Inflammatory macrophage treated with lipopolysaccharide for 4 hours (primary cell): Measurements from ENCODE around the gene PPDPF.

Experiments used
- DNase-seq: peaks from one replicate; pipeline ENCODE4 v3.0.0-alpha.2; 2020

PPDPF gene

DNA sequence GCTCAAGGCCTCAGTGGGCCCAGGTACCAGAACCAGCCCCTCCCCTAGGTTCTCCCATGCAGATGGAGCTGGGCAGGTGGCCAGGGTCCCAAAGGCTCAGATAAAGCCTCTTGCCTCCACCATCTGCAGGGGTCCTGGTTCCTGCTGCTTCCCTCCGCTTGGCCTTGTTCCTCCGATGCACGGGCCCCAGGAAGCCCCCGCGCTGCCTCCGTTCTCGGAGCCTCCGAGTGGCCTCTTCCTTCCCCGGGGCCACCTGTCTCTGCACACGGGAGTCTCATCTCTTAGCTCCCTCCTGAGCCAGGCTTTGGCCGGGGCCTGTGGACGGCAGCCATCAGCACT is 18.5 kb downstream of the PPDPF start:
- DNase-seq = no peak

DNA sequence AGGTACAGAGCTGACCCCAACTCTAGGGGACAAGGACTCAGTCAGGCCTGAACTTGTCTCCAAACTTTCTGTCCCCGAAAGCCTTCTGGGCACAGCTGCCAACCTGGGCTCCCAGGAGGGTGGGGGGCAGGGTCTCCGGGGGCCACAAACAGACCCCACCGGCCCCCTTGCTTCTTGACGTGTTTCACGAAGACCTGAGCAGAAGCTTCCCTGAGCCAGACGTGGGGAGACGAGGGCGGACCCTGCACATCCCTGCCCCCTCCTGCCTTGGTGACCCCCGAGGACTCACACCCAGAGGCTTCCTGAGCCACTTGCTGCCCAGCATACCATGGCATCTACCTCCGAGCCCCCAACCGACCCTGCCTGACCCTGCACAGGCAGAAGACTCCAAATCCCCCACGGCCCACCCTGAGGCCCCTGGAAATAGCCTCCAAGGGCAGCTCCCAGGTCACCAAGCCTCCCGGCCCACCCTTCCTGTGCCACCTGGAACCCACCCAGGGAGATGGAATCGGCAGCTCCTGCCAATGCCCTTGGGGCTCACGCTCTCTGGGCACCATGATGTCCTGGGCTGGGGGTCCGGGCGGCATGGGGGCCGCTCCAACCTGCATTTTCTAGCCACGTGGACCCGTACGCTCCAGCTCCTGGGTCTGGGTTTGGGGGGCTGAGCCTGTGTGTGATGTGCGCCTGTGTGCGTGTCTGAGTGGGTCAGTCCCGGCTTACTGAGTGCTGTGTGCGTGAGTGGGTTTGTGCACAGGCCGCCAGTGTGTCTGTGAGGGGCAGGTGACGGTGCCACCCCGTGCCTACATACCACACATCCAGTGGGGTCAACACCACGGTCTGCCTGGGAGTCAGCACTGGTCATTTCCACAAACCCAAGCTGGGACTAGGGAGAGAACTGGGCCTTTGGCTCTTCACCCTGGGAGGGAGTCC is 19.1 kb downstream of the PPDPF start:
- no peak for DNase-seq

DNA sequence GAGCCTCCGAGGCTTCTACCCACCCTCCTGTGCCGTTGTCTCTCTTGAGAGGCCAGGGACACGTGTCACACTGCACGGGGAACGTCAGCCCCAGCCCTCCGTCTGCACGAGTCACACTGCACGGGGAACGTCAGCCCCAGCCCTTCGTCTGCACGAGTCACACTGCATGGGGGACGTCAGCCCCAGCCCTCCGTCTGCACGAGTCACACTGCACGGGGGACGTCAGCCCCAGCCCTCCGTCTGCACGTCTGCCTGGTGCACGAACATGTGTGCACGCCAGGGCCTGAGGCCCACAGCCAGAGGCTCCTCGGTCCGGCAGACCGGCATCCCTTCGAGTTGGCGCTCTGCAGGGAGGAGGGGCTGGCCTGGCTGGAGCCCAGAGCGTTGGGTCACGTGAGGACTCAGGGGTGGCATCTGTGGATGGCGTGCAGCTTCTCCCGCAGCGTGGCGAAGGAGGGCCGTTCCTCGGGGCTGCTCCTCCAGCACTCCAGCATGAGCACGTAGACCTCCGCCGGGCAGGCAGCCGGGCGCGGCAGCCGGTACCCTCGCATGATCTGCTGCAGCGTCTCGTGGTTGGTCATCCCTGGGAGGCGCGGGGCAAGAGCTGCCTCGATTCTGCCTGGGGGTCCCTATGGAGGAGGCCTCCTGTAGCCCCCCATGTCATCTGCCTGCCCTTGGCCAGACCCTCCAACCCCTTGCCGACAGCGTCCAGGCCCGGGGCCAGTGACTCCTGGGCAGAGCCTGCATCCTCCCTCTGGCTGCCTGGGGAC is 20.0 kb downstream of the PPDPF start:
- DNase-seq = no peak

DNA sequence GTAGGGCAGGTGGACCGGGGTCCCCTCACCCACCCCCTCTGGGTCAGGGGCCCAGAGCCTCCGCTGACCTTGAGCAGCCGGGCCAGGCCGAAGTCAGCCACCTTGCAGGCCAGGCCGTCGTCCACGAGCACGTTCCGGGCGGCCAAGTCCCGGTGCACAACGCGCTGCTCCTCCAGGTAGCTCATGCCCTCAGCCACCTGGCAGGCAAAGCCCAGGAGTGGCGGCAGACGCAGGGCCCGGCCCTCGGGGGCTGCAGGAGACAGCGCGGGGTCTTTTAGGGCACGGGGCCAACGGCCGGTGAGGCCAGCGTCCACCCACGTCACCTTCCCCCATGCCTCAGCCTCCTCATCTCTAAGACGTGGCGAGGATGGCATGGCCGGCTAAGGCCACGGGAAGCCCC is 20.8 kb downstream of the PPDPF start:
- DNase-seq = no peak

DNA sequence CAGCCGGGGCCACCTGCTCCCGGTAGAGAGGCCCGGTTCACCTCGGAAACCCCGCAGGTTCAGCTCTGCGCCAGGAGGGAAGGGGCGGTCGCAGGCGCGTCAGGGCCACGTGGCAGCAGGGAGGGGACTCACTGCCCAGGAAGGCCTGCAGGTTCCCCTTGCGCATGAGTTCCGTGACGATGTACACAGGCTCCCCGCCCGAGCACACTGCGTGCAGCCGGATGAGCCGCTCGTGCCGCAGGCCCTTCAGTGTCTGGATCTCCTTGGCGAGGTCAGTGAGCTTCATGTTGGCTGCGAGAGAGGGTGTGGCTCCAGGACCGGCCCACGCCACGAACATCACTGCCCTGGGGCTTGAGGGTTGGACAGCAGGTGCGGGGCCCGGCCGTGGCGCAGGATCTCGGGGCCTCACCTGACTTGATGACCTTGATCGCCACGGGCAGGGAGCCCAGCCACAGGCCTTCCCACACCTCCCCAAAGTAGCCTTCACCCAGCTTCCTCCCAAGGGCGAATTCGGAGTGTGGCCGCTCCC is 21.5 kb downstream of the PPDPF start:
- DNase-seq = no peak

DNA sequence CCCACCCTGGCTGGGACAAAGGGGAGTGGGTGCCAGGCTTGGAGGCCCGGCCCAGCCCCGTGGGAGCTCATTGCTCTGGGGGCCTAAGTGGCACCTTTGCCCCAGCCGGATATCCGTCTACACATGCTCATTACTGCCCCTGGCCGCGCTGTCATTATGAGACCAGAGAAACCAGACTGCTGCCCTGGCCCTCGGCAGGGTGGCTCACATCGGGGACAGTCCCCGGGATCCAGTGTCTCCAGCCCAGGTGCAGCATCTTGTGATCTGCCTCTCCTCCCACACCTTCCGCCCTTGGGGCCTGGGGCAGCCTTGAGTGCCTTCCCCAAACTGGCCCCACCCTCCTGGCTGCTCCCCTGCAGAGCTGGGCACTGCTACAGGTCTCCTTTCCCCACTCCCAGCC is 22.1 kb downstream of the PPDPF start:
- DNase-seq = no peak

DNA sequence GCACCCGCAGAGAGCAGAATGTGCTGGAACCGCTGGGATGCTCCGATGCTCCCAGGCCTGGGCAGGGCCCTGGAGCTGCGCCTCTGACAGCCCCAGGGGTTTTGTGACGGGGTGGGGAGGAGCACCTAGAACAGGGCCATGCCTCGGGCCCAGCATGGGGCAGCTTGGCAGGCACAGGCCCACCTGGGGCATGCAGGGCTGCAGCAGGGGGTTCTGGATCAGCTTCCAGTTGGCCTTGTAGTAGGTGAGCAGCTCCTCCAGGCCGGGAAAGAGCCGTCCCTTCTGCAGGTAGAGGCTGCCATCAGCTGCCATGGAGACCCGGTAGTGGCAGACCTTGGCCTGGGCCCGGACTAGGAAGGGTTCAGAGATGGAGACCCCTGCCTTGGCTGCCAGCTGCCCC is 22.6 kb downstream of the PPDPF start:
- DNase-seq = no peak

DNA sequence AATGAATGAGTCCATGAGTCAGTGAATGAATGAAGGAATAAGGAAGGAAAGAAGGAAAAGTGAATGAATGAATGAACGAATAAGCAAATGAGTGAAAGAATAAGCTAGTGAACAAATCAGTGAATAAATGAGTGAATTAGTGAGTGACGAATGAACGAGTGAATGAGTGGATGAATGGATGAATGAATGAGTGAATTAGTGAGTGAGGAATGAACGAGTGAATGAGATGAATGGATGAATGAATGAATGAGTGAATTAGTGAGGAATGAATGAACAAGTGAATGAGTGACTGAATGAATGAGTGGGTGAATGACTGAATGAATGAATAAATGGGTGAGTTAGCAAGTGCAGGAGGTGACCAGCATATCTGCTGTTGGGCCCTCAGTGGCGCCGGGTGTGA is 23.2 kb downstream of the PPDPF start:
- no peak for DNase-seq

DNA sequence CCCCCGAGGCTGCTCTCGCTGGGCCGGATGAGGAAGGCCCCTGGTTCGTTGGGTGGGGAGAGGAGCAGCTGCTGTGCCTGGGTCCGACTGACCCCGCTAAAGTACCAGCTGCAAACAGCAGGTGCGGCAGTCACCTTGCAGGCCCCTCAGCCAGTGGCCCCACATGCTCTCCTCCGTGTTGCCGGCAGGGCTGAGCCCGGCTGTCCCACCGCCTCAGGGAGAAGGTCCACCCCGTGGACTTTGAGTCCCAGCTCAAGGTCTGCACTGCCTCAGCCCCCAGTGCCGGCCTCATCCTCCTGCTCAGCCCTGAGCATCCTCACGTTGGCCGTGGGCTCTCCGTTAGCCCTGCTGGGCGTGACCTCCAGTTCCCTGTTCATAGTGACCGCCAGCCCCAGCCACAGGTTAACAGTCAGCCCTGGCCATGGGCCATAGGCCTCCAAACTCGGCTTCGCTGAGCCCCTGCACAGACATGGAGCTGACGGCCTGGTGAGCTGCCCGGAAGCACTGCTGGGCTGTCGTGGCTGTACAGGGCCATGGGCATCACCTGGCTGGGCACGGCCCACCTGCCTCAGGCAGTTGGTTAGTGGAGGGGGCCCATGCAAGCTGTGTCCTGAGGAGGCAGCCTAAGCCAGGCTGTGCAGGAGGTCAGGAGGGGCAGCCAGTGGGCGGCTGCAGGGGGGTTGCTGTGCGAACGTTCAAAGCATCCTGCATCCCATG is 23.8 kb downstream of the PPDPF start:
- DNase-seq = no peak

DNA sequence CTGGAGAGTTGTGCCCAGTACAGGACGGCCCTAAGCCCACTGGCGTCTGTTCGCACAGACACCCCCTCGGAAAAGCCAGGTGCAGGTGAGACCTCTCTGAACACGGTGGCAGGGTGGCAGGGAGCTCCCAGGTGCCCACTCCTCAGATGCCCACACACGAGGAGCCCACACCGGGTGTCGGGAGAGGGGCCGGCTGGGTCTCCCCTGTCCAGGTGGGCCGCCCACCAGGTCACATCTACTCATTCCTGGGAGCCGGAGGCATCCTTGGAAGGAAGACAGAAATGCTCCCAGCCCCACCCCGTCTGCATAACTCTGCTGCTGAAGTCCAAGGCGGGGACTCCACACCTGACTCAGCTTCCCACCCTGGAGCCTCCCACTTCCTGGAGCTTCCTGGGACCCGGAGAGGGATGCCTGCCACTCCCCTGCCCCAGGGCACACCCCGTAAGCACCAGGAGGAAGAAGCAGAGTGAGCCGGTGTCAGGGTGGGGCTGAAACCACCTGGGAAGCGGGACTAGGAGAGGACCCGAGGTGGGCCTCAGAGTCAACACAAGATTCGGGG is 24.5 kb downstream of the PPDPF start:
- no peak for DNase-seq

DNA sequence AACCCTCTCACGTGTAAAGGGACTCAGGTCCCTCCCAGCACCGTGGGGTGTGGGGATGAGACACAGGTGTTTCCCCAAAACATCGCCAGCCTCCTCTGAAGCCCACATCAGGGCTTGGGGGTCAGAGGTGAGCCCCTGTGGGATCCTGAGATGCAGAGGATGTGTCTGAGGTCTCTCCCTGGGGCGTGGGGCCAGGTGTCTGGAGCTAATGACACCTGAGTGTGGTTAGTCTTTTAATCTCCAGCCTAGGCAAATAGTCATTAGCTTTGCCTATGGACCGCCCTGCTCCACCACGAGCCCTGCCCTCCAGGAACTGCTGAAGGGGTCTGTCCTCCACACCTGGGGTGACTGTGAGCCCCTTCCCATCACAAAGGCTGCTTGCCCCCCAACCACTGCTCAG is 25.2 kb downstream of the PPDPF start:
- no peak for DNase-seq

DNA sequence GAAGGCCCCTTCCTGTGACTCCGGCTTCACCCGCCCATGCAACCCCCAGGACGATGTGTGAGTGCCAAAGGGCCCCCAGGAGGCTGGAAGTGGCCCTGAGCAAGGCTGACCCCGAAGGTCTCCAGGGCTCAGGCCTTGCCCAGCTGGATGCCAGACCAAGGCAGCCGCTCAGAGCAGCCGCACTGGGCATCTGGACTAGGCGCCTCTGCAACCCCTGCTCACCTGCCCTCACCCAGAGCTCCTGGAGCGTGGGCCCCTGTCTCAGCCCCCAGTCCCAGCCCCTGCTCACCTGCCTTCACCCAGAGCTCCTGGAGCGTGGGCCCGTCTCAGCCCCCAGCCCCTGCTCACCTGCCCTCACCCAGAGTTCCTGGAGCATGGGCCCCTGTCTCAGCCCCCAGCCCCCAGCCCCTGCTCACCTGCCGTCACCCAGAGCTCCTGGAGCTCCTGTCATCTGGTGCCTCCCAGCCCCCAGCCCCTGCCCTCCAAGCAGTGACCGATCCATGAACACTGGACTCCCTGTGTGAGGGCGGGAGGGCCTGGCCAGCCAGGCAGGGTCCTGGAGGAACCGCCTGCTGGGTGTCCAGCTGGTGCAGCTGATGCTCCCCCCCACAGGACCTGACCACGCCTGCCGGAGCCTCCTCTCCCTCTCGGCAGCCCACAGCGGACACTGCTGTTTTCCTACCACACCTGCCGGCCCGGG is 25.8 kb downstream of the PPDPF start:
- no peak for DNase-seq

DNA sequence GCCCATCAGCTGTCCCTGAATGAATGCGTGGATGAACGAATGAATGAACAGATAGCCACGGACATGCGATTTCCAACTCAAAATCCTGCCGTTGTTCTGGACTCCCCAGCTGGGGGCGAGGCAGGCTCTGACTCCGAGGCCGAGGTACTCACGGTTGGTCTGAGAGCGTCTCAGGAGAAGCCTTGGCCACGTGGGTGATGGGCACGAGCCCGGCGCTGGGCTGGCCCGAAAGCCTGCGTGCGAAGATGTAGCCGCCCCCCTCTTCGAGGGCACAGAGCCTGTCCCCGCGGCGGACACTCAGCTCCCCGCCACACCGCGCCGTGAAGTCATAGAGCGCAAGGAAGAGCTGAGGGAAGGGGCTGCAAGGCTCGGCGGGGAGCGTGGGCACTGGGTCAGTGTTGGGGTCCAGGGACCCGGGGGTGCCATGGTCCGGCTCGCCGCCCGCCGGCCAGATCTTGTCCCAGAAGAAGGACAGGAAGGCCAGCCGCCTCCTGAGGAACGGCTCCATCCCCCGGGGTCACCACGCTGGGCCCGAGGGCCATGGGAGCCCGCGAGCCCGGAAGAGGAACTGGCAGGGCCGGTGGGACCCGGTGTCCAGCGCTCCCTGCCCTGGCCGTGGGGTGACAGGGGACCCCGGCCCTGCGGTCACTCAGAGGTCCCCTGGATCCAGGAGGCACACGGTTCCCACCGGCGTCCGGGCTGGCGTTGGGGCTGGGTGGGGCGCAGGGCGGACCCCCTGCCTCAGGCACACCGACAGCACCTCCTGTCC is 26.6 kb downstream of the PPDPF start:
- DNase-seq = no peak

DNA sequence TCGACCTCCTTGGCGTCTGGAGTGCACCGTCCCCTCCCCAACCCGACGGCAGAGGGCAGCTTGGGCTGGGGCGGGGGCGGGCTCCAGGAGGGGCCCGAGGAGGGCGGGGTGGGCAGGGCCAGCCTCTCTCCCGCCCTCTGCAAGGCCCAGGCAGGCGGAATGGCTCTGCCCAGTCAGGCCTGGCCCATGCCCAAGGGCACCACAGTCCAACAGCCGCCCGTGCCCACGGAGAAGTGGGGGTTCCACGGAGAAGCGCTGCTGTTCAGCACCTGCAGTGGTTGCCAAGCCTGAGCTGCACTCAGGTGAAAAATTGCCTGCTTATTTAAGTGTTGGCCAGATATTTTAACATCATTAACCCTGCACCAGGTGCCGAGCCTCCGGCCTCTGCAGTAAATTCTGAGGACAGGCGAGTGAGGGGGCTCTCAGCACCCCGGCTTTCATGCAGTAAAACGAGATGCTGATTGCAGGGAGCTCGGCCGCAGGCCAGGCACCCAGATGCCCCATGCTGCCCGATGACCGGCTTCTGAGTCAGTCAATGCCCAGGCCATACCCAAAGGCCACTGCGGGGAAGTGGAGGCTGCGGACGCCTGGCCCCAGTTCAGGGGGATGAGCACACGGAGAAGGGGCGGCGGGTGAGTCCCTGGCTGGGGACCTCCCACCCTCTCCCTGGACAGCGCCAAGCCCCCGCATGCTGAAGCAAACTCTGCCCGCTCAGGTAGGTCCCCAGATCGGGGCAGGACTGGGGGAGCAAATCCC is 27.3 kb downstream of the PPDPF start, which contains the start of gene SRMS:
TSS of gene SRMS (minus strand) at position 25 of the 756 bp plus-strand sequence. CDS start 286 bp downstream, outside the sequence.
- no peak for DNase-seq

DNA sequence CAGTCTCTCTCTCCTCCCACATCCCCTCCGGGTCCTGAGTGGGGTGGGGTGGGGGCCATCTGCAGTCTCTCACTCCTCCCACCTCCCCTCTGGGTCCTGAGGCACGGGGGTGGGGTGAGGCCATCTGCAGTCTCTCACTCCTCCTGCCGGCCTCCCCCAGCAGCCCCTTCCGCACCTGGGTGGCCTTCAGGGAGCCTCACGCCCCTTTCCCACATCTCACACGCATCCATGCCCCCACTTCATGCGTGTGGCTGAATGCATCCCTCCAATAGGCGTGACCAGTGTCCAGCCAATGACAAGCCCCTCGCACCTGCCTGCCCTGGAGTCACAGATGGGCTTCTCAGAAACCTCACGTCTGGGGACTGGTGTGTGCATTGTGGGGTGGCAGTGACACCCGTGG is 28.0 kb downstream of the PPDPF start:
- no peak for DNase-seq

DNA sequence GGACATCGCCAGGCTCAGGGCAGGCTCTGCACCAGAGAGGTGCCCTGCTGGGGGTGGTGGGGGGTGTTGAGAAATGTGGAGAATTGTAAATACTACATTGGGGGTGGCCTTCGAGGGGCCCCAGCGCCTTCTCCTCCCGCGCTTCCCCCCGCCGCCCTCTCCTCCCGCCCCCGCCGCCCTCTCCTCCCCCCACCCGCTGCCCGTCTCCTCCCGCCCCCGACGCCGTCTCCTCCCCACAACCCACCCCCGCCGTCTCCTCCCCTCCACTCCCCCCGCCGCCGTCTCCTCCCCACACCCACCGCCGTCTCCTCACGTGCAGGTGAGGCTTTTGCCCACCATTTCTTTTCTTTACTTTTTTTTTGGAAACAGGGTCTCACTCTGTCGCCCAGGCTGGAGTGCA is 28.5 kb downstream of the PPDPF start:
- no peak for DNase-seq

DNA sequence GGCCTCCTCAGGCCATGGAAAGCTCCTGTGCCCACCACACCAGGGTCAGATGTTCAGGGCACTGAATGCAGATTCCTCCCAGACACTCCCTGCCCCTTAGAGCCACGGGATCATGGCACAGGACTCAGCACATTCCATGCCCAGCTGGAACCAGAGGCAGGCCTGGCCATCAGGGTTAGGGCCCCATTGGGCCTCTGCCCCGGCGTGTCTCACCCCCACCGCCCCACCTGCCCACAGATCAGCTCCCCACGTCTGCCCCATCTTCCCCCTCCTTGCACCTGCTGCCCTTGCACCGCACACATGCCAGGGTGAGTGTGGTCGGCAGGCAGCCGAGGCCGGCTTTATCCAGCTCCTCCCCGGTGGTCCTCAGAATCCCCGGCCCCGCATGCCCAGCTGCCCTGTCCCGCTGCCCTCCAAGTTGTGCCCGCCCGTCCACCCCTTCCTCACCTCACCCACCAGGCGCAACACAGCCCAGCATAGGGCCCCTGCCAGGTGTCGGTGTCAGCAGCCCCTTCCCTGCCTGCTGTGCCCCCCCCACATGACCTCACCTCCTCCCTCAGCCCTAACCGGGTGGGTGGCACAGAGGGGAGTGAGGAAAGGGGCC is 29.2 kb downstream of the PPDPF start:
- DNase-seq = no peak

DNA sequence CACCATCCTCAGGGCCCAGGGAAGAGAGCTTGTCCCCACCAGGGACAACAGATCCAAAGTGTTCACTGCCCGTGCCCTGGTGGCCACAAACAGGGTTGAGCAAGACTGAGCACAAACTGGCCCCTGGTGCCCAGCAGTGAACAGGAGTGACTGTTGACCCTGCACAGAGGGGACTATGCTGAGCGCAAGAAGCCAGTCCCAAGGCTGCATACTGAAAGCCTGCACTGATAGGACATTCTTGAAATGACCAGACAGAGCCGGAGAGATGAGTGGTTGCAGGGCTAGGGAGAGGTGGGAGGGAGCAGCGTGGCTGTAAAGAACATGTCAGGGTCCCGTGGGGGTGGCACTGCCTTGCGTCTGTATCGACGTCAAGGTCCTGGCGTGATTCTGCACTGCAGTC is 30.5 kb downstream of the PPDPF start:
- DNase-seq = no peak

DNA sequence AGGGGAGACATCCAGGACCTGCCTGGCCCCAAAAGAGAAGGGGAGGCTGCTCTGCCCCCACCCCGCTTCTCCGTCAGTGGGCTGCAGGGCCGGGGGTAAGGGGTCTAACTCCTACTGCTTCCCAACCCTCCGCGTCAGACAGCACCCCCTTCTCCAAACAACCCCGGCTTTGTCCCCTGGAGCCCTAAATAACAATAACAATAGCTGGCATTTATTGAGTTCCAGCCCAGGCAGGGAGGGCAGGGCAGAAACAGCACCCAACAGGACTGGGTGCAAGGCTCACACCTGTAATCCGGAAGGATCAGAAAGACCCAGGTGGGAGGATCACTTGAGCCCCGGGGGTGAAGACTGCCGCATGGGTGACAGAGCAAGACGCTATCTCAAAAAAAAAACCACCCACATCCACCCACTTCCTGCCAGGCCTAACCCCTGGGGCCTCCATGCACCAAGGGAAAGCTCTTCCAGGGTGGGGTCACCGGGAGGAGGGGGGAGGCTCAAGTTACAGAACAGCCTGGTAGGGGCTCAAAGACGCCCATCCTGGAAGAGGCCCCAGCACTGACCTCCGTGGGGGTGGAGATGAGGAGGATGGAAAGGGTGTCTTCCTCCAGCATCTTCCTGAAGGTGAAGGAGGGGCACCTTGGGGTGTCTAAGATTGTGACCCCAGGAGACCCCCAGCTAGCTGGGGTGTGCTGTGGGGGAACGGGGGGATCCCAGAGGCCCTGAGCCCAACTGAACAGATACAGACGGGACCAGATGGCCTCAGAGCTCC is 32.1 kb downstream of the PPDPF start:
- no peak for DNase-seq
